HG03095 (cell line): ENCODE results near the gene ICAM2.
"Not testable (repeated sequence)": the region's sequence is repeated elsewhere in the genome, so short reads cannot be mapped to it uniquely, and the experiment has no call there.

Experiments
- ATAC-seq: cut with Tn5 transposase; IDR thresholded peaks from one replicate; pipeline ENCODE4 v1.9.1; 2021; ENCODE audit warnings: moderate library complexity; ENCODE audit not compliant: unreplicated experiment

ICAM2 gene

DNA sequence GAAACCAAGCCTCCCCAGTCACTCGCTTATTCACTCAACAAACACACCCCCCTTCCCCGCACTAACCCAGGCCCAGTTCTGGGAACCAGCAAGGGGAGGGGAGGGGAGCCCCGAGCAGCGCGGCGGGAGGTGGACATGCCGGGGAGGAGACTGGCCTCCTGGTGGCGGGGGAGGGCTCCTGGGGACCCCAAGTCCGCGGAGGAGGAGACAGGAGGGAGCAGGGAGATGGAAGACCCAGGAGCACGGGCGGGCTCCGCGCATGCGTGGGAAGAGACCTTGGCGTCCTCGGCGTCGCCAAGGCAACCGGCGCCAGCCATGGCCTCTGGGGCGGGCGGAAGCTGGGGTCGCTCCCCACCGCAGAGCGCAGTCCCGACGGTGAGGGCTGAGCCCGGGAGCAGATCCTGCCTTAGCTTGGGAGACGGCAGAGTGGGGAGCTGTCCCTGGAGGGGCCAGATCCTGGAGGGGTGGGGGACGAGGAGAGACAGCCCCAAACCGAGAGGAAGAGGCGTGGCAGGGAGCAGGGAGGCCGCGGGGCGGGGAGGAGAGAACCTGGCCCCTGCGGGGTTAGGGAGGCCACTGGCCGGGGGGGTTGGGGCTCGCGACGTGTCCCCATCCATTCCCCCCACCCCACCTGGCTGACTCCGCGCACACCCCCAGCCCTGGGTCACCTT, 22.2 kb downstream of the ICAM2 start, which contains the start of gene PRR29:
PRR29 (plus strand) TSS at position 302 of the 671 bp plus-strand sequence; CDS start at position 316, 14 bp downstream.
- no peak for ATAC-seq

DNA sequence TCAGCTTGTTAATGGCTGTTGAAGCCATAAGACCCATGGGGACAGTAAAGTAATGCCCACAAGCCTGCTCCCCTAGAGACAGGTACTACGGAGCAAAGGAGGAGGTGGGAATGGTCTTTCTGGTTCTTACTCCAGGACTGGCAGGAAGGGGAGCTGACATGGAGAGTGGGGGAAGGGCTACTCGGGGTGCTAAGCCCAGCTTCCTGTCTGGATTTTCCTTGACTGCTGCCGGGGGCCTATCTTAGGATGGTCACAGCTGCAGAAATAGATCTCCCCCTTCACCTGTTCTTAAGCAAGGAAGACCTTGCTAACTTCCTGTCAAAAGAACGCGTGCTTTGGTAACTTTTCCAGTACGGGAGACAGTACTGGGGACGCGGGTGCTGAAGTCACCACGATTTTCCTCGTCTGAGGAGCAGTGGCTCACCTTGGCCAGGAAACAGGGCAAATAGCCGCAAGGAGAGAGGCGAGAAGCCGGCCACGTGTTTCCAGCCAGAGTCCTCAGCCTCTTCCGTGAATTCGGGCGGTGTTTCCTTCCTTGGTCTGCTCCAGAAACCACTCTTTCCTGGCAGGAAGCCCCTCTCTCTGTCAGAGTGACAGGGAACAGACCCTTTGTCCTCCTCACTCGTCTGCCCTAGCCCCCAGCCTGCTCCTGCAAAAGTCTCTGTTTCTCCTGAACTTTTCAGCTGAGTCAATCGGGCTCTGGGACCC, 22.9 kb downstream of the ICAM2 start:
- no peak for ATAC-seq

DNA sequence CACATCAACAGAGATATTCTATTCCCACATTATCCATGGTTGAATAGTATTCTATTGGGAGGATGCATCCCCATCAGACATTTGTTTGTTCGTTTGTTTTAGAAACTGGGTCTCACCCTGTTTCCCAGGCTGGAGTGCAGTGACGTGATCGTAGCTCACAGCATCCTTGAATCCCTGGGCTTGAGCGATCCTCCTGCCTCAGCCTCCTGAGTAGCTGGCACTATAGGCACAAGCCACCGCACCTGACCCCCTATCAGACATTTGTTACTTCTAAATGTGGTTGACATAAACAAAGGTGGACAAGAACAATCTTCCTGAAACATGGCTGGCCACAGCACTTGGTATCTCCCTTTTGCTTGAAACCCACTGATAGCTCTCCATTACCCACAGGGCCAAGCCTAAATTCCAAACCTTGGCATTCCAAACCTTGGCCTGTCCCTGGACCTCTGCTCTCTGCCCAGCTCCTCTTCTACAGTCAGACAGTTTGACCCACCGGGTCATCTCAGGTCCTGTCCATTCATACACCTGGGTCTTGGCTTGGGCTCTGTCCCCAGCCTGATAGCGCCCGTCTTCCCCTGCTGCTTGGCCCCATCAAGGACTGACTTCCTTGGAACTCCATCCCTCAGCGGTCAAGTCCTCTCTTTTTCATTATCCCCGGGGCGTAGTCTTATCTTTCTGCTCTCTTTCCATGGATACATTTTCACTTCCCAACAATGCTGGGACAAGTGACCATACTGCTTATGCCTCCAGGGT, 23.8 kb downstream of the ICAM2 start:
- no peak for ATAC-seq

DNA sequence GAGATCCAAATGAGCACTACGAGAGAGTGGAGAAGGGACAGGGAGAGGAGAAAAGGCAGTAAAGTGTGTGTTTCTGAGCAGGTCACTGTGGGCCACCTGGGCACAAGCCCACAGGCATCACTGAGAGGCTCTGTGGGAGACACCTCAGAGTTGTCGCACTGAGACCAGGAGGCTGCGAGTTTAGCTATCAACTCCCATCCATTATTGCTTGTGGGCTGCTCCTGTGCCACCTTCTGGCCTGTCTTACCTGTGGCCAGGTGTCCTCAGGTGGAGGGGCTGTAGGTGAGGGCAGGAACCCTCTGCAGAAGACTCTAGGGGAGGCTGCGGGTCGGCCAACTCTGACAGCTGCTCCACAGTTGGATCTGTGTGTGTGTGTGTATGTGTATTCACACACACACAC, 24.8 kb downstream of the ICAM2 start:
- no peak for ATAC-seq

DNA sequence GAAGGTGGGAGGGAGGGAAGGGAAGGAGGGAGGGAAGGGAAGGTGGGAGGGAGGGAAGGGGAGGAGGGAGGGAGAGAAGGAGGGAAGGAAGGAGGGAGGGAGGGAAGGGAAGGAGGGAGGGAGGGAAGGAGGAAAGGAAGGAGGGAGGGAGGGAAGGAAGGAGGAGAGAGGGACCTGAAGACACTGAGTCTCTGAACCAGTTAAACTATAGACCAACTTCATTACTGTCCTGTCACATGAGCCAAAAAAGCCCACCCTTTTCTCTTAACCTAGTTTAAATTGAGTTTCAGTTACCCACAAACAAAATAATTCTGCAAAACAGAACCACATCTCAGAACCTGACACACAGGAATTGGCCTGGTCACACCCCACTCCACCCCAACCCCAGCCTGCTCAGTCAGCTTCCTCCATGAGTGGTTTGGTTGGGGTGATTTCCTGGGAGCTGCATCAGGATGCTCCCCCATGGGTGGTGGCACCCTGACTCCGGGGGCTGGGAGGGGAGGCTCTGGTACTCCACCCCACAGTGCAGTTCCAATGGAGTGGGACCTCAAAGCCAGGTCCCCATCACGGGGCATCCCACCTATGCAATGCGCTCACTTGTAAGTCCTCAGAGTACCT, 27.0 kb downstream of the ICAM2 start:
- no peak for ATAC-seq

DNA sequence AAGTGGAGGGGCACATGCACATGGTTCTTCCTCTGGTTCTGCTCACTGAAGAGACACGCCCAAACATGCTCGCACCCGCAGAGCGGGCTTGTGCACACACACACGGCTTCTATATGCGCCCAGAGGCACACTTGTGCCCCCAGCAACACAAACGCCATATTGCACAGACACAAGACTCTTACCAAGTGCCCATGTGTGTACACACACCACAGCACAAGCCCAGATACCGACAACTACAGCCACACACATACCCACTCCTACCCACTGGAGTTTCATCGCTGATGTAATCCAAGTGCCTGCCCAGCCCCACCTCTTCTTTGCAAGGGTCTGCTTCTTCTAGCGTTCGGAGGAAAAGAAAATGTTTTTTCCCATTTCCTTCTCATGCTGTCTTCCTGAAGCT, 28.8 kb downstream of the ICAM2 start:
- no peak for ATAC-seq

DNA sequence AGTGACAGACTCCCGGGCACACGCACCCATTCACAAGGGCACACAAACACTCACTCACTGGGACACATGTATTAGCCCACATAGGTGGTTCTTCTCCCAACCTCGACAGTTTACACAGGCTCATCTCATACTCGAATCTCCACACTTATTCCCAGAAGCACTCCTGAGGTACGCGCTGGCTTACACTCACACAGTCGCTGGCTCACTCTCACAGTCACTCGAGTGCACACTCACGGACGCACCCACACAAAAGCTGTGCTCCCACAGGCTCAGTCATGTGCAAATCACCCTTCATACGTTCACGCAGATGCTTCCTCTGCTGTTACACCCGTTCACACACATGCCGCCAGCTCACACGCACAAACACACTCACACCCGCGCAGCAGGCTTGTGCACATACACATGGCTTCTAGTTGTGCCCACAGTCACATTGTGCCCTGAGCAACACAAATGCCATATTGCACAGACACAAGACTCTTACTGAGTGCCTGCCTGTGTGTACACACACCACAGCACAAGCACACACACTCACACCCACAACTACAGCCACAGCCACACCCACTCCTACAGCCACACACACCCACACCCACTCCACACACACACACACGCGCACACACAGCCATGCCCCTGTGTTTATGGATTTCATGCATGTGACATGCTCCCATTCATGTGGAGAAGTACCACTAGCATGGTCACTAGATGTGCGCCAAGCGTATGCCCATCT, 30.6 kb downstream of the ICAM2 start:
- ATAC-seq: no peak

DNA sequence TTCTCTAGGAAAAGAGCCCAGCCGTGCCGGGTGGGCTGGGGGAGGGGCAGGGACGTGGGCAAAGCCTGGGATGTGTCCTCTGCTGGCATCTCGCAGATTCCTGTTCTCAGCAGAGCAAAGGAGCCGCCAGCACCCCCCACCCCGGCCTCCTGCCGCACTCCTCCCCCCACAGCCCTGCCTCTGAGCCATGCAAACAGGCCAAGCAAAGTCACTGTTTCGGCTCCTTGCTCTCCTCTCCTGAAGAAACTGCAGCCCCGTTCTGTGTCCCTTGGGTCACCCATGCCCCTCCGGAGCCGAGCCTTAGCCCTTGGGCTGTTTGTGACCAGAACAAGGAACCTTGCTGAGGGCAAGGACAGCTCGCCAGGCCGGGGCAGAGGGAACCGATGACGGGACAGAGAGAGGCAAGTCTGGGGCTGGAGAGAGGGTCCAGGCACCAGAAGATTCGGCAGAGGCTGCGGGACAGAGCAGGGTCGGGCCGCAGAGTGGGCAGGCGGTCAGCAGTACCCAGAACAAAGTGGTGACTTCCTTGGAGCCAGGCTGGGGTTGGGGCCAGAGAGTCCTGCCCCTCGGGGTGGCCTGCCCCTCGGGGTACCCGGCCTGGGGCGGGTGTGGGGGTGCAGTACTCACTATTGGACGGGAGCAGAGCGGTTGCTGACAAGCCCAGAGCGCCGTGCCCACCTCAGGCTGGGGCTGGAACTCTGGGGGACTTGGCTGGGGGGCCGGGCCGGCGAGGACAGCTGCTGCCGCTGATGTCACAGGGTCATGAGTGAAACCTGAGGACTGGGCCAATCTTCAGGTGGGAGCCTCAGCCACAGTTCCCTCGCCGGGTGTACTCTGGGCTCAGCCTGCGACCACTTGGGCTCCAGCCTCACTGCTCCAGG, 31.5 kb downstream of the ICAM2 start:
- no peak for ATAC-seq

DNA sequence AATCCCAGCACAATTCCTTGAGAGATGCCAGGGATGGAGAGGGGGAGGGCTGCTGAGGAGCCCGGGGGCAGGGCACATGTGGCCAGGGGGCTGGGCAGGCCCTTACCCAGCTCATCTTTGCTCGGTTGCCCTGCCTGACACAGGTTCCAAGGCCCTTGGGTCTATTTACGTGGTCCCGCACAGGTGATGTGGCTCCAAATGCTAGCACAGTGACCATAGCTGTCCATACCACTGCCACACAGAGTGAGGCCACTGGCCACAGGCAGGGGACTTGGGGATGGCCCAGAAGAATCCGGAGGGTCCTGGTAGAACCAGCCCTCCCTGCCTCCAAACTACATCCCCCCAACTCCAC, 32.3 kb downstream of the ICAM2 start:
- no peak for ATAC-seq

DNA sequence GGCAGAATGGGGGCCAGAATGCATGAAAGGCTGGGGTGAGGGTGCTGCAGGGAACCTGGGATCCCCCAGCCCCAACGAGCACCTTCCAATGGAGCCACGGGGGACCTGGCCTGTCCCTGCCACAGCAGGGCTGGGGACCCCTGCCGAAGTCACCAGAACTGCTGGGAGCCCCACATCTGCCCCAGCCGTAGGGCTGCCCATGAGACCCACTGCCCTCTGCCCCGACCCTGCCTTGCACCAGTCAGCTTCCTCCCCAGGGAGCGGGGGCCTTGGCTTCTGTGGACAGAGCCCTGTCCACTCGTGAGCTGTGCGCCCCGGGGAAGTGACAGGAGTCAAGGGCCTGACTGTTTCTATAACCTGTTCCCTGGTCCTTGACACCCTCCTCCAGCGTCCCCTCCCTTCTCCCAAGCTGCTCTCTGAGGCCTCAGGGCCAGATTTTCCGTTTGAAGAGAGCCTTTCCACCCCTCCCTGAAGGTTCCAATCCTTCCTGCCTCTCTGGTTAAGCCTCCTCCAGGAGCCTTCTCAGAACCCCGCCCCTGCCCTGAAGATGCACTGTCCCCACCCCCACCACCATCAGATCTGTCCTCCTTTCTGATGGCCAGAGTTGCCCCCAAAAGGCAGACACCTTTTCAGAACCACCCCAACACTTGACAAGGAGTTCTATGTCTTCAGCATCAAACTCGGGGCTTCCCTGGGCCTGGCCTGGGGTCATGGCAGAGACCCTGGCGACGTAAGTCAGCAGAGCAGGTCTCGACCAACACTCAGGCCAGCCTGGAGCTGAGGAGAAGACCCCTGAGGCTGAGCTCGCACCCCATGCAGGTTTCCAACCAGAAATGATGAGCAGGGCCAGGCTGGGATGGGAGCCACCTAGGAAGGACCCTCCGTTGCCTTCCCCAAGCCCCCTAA, 33.0 kb downstream of the ICAM2 start:
- no peak for ATAC-seq

DNA sequence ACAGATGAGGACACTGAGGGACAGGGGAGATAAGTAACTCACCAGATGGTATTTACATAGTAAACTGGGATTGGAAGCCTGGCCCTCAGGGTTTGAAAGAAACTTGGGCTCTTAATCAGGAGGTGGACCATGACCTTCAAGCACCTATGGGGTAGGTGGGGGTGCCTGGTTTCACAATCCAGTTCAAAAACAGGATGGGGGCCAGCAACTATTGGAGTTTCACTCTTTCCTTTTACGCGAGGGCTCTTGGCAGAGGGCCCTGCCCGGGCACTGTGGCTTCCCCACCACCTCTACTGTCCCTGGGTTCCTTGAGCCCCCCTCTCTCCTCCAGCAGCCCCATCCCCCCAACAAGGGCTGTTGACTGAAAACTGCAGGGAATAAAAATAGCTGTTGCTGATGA, 33.6 kb downstream of the ICAM2 start:
- ATAC-seq: no peak

DNA sequence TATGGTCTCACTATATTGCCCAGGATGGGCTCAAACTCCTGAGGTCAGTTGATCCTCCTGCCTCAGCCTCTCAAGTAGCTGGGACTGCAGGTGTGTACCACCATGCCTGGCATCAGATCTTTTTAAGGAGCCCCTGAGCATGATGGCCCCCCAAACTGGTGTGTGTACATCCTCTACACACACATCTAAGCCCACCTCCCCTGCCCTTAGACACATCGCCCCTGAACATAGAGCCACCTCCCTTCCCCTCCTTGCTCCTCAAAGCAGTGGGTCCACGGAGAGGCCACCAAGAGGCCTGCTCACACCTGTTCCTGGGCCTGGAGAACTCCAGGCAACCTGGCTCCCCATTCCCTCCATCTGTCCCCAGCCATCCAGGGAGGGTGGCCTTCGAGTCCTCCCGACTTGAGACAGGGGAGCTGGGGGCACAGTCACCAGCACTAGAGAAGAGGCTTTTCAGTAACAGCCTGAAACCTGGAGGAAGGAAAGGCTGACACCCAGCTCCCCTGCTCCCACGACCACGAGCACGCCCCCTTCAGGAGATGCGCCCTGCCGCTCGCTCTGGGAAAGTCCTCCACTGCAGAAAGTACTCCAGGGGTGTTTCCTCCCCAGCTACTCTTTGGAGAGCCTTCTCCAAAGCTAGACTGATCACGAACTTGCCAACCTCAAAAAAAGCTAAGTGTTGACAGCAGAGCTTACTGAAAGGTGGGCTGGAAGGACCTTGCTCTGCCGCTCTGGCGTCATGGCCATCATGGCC, 34.9 kb downstream of the ICAM2 start:
- no peak for ATAC-seq

DNA sequence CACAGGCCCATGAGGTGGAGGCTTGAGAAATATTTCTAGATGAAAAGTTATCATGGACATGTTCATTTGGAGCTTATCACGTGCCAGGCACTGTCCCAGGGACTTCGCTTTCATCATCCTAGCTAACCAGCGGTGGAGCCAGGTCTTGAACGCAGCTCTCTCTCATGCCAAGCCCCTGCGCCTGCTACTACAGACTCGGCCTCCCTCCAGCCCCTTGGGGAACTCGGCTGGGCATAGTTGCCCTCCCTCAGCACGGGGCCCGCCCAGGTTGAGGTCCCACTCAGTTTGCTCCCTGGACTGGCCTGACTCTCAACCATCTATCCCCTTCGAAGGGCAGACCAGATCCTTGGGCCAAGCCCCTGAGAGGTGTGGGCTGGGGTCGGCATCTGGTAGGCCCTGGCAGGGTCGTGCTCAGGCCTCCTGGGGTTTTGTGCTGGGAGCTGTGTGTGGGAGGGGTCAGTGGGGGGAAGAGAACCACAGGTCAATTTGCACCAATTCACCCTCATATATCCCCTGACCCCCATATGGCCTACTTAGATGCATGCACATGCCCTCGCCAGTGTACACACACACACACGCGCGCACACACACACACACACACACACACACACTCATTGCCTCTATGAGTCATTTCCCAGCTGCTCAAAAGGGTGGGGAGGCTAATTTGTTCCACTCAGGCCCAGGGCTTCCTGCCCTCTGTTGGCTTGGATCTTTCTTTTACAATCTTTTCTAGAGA, 35.6 kb downstream of the ICAM2 start:
- no peak for ATAC-seq

DNA sequence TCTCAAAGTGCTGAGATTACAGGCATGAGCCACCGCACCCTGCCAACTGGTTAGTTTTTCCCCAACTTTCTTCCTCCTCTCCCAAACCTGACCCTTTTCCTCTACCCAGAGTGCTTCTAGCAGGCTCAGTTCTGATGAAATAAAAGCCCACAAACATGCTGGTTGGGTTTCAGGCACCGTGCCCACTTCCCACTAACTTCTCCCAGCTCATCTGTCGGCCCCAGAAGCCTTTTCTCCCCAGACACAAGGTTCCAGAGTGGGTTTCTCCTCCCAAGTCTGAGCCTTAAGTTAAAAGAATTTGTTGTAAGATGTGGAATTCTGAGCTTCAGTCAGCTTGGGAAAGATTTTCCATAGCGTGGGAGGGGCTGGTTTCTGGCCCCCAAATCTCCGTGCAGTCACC, 36.2 kb downstream of the ICAM2 start:
- ATAC-seq: no peak

DNA sequence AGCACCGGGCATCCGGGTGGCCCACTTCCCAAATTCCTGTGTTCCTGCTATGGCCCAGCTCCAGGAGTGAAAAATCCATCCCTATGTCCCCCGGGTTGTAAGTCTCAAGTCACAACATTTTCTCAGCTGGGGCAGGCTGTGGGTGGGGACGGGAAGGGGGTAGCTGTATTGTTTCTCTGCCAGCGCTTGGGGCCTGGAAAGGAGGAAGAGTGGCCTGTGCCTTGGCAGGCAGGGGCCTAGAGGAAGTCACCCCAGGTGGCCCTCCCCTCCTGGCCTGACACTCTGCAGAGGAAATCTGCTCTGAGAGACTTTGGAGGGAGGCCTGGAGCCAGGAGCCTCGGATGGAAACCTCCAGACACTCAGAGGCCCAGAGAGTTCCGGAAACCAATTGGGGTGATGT, 37.1 kb downstream of the ICAM2 start:
- ATAC-seq: no peak

DNA sequence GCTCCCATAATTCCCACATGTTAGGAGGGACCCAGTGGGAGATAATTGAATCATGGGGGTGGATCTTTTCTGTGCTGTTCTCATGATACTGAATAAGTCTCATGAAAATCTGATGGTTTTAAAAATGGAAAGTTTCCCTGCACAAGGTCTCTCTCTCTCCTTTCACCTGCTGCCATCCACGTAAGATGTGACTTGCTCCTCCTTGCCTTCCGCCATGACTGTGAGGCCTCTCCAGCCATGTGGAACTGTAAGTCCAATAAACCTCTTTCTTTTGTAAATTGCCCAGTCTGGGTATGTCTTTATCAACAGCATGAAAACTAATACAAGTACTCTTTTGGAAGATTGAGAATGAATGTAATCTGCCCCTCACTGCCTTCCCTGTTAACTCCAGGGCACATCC, 37.8 kb downstream of the ICAM2 start:
- not testable (repeated sequence) for ATAC-seq
